Neural cell (in vitro differentiated cells): ENCODE data around the gene SAV1.

Experiments
- EZH2 ChIP-seq: fragments of 200-600, 300-800 bp; shearing (Covaris generic), sonication (generic); IDR thresholded peaks from 2 replicates; pipeline ENCODE4 v1.6.1; 2014; ENCODE audit warnings: antibody characterized with exemption, low read length, borderline replicate concordance, mild to moderate bottlenecking; ENCODE audit not compliant: insufficient read depth, poor library complexity, severe bottlenecking
- RAD21 ChIP-seq: fragments of 450-650 bp; conservative IDR thresholded peaks from 2 replicates; pipeline ENCODE4 v1.6.1; 2014; ENCODE audit warnings: antibody characterized with exemption, mild to moderate bottlenecking, moderate library complexity
- TAF1 ChIP-seq: IDR thresholded peaks from 2 replicates; pipeline ENCODE4 v1.6.1; 2012; ENCODE audit warnings: low read depth
- TF ChIP-seq, protein P1 (sequence below): fragments of 450-650 bp; IDR thresholded peaks from 2 replicates; pipeline ENCODE4 v1.5.1; 2014; ENCODE audit warnings: antibody characterized with exemption, mild to moderate bottlenecking, moderate library complexity; ENCODE audit not compliant: poor library complexity, severe bottlenecking

DNA sequence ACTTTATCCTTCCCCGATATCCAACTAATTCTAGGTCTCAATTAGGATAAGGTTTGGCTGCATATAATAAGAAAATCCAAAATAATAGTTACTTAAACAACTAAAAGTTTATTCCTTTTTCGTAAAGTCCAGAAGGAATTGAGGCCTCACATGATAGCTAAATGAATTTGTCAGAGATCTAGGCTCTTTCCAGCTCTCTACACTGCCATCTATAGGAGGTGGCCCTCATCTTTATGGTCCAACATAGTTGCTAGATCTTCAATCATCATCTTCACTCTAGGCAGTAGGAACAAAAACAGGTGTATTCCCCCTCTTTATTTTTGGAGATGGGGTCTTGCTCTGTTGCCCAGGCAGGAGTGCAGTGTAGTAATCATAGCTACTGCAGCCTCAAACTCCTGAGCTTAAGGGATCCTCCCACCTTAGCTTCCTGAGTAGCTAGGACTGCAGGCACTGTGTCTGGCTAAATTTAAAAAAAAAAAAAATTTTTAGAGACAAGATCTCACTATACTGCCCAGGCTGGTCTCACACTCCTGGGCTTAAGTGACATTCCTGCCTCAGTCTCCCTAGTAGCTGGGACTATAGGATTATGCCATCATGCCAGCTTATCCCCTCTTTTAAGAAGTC, 46.5 kb upstream of the SAV1 start:
- TF ChIP-seq, protein P1, sequence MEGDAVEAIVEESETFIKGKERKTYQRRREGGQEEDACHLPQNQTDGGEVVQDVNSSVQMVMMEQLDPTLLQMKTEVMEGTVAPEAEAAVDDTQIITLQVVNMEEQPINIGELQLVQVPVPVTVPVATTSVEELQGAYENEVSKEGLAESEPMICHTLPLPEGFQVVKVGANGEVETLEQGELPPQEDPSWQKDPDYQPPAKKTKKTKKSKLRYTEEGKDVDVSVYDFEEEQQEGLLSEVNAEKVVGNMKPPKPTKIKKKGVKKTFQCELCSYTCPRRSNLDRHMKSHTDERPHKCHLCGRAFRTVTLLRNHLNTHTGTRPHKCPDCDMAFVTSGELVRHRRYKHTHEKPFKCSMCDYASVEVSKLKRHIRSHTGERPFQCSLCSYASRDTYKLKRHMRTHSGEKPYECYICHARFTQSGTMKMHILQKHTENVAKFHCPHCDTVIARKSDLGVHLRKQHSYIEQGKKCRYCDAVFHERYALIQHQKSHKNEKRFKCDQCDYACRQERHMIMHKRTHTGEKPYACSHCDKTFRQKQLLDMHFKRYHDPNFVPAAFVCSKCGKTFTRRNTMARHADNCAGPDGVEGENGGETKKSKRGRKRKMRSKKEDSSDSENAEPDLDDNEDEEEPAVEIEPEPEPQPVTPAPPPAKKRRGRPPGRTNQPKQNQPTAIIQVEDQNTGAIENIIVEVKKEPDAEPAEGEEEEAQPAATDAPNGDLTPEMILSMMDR, result no peak
- TF ChIP-seq RAD21 (no peak), TAF1 (no peak), EZH2 (no peak)
